HS-27A (cell line): ENCODE measurements around the gene ERRFI1.
"Not testable (repeated sequence)": the region's sequence is repeated elsewhere in the genome, so short reads cannot be mapped to it uniquely, and the experiment has no call there.

Experiments used
- DNase-seq: peaks from one replicate; pipeline ENCODE4 v3.0.0-alpha.2; 2012; ENCODE audit warnings: low read depth, missing footprints

The ERRFI1 gene, protein sequence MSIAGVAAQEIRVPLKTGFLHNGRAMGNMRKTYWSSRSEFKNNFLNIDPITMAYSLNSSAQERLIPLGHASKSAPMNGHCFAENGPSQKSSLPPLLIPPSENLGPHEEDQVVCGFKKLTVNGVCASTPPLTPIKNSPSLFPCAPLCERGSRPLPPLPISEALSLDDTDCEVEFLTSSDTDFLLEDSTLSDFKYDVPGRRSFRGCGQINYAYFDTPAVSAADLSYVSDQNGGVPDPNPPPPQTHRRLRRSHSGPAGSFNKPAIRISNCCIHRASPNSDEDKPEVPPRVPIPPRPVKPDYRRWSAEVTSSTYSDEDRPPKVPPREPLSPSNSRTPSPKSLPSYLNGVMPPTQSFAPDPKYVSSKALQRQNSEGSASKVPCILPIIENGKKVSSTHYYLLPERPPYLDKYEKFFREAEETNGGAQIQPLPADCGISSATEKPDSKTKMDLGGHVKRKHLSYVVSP

DNA sequence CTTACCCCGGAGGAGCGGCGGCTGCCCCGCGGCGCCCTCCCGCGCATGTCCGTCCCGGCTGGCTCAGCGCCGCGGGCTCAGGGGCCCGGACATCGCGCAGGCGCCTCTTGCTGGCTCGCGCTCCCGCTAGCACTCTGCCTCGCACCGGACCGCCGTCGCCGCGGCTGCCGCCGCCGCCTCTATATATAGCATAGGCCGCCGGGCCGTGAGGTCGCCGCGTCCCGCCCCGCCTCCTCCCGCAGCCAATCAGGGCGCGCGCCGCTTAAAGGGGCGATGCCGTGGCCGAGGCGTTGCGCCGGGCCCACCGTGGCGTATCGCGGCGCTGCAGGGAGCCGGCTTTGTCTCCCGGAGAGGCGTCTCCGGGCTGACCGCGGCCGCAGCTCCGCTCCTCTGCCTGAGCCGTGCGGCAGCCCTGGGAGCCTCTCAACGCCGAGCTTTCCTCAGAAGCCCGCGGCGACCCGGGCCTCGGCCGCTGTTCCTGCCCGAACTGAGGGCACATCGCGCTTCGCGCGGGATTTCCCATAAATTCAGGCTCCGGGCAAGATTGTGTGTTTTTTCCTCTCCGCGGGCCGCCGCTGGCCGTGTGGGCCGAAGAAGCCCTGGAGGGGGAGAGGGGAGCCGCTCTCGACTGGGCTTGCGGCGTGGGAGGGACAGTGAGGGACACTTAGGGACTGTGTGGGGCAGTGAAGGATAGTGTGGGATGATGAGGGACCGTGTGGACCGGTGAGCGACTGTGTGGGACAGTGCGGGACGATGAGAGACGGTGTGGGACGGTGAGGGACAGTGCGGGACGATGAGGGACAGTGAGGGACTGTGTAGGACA, at the start of gene ERRFI1:
TSS of gene ERRFI1 (minus strand) at position 157 of the 823 bp plus-strand sequence. CDS start 10,690 bp downstream, outside the sequence.
- peak; percentile 87 for DNase-seq

DNA sequence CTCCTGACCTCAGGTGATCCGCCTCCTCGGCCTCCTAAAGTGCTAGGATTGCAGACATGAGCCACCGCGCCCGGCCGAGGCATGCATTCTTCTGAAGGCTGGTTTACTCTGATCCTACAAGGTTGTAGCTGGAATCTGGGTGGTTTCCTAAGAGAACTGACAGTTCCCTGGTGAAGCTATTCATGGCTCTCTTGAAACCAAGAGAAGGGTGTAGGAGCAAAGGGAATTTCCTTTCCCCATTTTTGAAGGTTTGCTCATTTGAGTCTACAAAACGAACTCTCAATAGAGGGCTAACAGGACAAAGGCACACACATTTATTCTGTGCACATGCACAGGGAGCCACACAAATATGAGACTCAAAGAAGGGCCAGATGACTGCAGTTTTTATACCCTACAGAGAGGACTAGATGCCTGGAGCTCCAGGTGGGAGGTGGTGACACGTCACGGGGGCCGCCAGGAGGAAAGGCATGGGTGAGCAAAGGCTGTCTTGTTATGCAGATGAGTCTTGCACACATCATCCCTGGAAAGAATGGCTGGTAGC, 49.5 kb upstream of the ERRFI1 start:
- DNase-seq, result no peak

DNA sequence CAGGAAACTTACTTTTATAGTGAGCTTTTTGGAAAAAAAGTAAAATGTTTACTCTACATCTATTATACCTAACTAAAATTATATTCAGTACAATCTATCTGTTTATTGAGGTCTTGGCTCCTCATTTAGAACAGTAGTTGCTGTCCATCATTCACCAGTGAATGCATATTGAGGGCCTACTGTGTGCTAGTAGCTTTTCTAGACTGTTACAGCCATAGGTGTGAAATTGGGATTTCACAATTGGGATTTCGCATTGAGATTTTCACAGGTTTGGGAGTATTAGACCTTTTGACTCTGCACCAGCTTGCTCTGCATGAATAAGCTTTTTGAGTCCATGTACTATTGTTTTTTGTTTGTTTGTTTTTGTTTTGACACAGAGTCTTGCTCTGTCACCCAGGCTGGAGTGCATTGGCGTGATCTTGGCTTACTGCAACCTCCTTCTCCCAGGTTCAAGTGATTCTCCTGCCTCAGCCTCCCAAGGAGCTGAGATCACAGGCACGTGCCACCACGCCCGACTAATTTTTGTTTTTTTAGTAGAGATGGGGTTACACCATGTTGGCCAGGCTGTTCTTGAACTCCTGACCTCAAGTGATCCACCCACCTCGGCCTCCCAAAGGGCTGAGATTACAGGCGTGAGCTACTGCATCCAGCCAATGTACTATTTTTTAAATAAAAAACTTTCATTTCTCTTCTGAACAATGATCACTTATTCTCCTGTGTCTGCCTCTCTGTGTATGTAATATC, 47.2 kb upstream of the ERRFI1 start:
- no peak for DNase-seq

DNA sequence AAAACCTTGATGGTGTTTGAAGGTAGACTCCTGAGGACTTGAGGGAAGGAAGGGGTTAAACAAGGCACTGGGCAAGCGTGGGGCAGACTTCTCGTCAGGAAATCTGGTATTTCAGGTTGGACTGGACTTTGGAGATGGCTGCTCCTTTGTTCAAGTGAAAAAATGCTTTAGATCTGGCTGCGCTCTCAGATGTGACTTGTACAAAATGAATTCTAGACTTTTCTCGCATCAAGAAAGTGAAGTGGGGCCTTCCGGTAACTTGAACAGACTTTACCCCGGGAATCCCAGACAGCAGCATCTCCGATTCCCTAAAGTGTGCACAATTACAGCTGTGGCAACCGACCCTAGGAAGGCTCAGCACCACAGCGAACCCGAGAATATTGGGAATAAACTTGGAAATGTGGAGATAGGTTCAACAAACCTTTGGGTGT, 44.3 kb upstream of the ERRFI1 start:
- no peak for DNase-seq

DNA sequence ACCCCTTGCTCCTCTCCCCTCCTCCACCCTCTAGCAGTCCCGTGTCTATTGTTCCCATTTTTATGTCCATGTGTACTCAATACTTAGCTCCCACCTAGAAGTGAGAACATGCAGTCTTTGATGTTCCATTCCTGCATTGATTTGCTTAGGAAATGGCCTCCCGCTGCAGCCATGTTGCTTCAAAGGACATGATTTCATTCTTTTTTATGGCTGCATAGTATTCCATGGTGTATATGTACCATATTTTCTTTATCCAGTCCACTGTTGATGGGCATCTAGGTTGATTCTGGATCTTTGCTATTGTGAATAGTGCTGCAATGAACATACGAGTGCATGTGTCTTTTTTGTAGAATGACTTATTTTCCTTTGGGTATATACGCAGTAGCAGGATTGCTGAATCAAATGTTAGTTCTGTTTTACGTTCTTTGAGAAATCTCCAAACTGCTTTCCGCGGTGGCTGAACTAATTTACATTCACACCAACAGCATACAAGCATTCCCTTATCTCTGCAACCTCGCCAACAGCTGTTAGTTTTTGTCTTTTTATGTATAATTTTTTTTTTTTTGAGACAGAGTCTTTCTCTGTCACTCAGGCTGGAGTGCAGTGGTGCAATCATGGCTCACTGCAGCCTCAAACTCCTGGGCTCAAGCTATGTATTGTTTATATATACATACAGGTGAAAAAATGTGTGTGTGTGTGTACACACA, 43.7 kb upstream of the ERRFI1 start:
- DNase-seq, result not testable (repeated sequence)

DNA sequence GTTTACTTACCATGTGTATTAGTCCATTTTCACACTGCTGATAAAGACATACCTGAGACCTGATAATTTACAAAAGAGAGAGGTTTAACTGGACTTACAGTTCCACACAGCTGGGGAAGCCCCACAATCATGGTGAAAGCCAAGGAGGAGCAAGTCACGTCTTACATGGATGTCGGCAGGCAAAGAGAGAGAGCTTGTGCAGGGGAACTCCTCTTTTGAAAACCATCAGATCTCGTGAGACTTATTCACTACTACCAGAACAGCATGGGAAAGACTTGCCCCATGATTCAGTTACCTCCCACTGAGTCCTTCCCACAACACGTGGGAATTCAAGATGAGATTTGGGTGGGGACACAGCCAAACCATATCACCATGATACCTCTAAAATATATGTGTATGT, 39.3 kb upstream of the ERRFI1 start:
- DNase-seq, result no peak

DNA sequence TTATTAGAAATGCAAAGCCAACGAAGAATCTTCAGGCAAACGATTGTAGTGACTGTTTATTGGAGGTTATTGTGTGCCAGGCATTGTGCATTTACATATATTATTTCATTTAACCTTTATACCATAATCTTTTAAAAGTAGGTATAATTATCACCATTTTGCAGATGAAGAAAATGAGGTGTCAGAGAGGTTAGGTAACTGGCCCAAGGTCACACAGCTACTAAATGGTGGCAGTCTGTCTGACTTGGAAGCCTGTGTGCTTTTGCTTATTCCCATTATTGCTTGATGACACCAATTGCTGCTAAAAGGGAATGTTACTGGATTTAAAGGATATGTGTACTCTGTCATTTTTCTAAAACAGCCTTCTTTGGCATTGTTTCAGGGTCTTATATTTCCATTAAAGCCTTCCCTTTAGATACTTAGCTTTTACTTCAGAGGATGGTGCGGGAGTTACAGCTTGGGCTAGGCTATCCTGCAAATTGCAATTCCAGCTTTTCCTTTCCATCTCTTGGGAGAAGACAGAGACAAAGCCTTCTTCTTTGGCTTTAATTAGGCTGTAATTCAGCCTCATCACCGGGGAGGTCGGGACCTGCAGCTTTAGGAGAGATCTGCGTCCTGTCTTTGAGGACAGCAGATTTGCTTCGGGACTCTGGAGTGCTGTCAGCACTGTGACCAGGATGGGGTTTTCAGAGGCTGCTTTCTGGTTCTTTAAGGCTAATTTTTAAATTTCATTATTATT, 37.4 kb upstream of the ERRFI1 start:
- no peak for DNase-seq

DNA sequence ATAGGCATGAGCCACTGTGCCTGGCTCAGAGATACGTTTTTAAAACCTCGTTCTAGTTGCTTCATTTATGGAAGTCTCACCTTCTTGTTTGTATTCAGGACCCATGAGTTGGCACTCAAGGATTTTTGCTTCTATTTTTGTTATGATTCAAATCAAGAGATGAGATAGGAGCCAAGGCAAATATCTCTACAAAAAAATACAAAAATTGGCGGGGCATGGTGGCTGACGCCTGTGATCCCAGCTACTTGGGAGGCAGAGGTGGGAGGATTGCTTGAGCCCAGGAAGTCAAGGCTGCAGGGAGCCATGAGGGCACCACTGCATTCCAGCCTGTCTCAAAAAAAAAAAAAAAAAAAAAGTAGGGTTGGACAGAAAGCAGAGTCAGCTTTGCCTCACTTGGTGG, 36.8 kb upstream of the ERRFI1 start:
- no peak for DNase-seq

DNA sequence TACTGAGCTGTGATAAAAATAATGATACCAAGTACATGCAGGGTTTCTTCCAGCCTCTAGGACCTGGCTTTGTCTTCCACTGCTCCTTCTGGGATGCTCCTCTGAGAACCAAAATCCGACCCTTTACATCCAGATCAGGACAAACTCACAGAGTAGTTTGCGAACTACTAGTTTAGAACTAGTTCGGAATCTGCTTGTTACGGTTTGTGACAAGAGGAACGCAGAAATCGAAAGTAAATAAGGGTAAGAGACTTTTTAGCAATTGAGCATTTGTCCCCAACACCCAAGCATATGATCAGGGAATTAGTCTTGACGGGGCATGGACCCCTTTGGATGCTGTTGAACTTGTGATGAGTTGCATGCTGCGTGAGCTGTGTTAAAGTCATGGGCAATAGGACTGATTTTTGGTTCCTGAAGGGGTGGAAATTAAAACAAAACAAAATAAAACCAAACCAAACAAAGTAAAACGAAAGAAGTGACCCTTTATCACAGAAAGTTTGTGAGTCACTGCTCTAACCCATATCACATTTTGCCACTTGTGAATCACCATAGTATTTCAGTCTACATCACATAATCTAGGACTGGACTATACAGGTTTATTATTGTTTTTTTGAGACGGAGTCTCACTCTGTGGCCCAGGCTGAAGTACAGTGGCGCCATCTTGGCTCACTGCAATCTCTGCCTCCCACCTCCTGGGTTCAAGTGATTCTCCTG, 35.7 kb upstream of the ERRFI1 start:
- no peak for DNase-seq

DNA sequence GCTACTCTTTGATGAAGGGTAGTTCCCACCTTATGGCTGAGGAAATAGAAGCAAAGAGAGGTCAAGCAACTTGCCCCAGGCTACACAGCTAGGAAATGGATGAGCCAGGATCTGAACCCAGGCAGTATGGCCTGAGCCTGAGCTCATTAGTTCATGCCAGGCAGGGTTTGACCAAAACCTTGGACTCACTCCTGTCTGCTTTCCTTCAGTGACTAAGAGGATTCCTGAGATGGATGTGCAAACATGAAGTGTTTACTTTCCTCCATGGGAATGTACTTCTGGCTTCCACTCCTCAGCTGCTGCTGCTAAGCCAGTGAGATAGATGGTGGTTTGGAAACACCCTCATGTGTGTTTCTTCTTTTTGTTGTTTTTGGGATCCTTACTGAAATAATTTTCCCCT, 35.1 kb upstream of the ERRFI1 start:
- DNase-seq, result peak; percentile 87

DNA sequence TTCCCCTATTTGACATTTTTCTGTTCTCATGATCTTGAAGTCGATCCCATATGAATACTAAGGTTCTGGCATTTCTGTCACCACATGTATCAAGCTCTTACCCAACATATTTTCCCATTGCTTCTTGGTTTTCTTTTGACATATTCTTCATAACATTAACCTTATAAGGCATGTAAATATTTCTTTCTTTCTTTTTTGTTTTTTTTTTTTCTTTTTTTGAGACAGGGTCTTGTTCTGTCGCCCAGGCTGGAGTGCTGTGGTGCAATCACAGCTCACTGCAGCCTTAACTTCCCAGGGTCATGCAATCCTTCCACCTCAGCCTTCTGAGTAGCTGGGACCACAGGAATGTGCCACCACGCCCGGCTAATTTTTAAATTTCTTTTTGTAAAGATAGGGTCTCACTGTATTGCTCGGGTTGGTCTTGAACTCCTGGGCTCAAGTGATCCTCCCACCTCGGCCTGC, 33.1 kb upstream of the ERRFI1 start:
- no peak for DNase-seq

DNA sequence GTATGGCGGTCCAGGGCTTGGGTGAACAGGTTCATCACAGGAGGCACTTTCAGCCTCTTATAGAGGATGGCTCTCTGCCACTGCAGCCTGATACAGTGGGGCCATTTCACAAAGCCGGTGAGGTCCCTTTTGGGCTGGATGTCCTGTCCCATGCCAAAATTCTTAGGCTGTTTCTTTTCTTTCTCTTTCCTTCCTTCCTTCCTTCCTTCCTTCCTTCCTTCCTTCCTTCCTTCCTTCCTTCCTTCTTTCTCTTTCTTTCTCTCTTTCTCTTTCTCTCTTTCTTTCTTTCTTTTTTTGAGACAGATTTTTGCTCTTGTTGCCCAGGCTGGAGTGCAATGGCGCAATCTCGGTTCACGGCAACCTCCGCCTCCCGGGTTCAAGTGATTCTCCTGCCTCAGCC, 31.7 kb upstream of the ERRFI1 start:
- not testable (repeated sequence) for DNase-seq

DNA sequence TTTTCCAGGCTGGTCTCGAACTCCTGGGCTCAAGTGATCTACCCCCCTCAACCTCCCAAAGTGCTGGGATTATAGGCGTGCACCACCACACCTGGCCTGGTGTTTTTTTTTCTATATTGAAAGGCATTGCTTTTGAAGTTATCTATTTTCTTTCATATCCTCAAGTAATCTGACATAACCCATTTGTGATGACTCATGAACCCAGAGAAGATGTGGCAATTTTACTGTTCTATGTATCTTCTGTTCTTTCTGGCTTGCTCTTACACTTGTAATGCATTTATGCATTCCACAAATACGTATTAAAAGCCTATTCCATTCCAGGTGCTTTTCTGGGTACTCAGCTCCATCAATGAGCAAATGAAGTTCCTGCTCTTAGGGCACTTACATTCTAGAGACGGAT, 29.9 kb upstream of the ERRFI1 start:
- no peak for DNase-seq

DNA sequence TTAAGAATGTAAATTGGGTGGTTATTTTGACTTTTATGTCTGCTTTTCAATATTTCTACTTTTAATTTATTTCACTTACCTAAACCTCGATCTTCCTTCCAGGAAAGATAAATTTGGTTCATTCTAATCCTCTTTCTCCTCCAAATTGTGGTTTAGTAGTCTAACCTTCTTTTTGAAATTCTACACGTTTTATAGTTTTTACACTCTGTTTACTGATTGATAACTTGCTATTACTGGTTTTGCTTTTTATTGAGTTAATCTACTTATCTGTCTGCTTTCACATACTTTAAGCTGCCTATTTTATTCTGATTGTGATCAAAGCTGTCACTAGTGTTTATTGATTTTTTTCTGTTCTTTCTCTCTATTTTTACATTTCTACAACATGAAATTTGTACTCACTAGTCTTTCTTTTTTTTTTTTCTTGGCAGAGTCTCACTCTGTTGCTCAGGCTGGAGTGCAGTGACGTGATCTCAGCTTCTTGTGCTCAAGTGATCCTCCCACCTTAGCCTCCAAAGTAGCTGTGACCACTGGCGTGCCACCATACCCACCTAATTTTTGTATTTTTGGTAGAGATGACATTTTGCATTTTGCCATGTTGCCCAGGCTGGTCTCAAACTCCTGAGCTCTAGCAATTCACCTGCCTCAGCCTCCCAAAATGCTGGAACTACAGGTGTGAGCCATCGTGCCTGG, 27.9 kb upstream of the ERRFI1 start:
- DNase-seq, result no peak

DNA sequence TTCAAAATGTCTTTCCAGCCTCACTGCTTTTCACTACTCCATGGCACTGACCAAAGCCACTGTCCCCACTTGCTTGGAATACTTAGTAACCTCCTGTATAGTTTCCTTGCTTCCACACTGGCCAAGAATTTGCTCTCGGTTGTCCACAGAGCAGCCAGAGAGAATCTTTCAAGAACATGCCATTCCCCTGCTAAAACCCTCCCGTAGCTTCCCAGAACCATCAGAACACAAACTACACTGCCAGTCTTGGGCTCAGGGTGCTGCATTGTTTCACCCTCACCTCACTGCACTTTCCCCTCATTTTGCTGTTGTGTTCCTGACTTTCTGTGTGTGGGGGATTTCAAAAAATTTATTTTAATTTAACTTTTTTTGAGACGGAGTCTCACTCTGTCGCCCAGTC, 25.5 kb upstream of the ERRFI1 start:
- no peak for DNase-seq

DNA sequence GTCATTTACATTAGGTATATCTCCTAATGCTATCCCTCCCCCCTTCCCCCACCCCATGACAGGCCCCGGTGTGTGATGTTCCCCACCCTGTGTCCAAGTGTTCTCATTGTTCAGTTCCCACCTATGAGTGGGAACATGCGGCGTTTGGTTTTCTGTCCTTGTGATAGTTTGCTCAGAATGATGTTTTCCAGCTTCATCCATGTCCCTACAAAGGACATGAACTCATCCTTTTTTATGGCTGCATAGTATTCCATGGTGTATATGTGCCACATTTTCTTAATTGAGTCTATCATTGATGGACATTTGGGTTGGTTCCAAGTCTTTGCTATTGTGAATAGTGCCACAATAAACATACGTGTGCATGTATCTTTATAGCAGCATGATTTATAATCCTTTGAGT, 23.1 kb upstream of the ERRFI1 start:
- not testable (repeated sequence) for DNase-seq

DNA sequence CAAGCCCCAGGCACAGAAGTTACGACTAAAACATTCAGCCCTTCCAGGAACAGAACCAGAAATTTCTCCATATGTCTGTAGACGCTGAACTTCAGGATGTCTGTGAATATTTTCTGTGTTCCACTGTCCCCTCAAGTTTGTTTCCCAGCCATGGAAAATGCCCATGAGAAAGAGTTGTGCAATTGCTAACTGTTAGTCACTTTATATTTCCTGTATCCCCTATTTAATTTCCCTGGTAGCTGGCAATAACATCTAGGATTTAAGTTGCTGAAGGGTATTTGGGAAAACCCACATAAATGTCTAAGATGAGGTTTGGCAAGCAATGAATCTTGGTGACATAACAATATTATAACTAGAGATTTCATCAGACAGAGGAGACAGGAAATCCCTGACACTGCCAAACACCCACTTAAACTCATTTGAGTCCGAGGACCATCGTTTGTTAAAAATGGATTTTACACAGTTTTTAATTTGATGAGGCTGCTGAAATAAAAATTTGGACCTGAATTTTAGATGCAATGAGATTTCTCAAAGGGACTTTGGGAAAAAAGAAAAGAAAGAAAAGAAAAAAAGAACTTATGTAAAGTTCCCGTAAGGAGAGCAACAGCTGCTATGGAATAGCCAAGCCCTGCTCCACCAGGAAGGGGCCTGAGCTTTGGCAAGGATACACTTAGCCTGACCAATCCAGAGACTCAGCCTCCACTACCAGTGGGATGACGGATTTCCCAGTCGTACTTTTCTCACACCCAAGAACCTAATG, 21.8 kb upstream of the ERRFI1 start:
- DNase-seq, result no peak

DNA sequence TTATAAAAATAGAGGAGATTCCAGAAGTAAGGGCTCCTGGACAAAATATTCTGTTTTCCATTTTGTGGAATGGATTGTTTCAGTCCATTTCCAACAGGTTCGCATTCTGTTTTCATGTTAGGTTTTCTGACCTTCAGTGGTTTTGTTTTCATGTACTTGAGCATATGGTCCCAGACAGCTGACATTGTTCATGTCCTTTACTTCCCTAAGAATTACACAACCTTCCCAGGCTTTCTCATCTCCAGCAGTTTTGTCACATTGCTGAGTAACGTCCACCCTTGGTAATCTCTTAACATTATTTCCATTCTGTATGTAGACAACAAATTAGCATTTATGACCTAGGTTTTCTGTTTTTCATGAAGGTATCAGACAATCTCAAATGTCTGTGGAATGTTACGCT, 21.0 kb upstream of the ERRFI1 start:
- DNase-seq, result no peak

DNA sequence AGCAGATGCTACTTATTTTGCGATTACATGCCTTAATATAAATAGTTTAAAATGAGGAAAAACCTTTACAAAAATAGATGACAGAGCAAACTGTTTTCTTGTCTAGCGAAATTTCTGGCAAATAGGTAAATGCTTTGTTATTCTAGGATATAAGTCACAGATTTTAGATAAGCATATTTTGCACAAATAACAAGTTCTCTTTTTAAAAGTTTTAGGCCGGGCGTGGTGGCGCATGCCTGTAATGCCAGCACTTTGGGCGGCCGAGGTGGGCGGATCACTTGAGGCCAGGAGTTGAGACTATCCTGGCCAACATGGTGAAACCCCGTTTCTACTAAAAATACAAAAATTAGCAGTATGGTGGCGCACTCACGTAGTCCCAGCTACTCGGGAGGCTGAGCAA, 20.3 kb upstream of the ERRFI1 start:
- no peak for DNase-seq
